Osteoblast (primary cell): ENCODE measurements around the gene FBXO17. TPM values are rescaled to one million over a fixed set of nuclear protein-coding genes. Genes with fewer than 3 reads are reported as not detected.
A peak's percentile ranks its signal among the peaks of the same experiment; 100 is the strongest.

Source experiments
- DNase-seq: peaks from one replicate; pipeline ENCODE4 v3.0.0; 2011; ENCODE audit warnings: low spot score, mixed read lengths; ENCODE audit not compliant: insufficient read length; ENCODE audit errors: missing footprints
- H2AFZ ChIP-seq: 2 replicates; pipeline ENCODE4 v1.6.0; 2011; ENCODE audit warnings: mild to moderate bottlenecking, low read length
- H3K27ac ChIP-seq: 2 replicates; pipeline ENCODE4 v1.5.1; 2011; ENCODE audit warnings: mild to moderate bottlenecking, low read depth, low read length, moderate library complexity
- H3K27me3 ChIP-seq: 2 replicates; pipeline ENCODE4 v1.6.0; 2012; ENCODE audit warnings: mild to moderate bottlenecking, control low read depth, inconsistent platforms, low read length, moderate library complexity; ENCODE audit not compliant: insufficient read depth
- H3K36me3 ChIP-seq: 2 replicates; pipeline ENCODE4 v1.5.1; 2011; ENCODE audit warnings: mild to moderate bottlenecking, low read length, control low read depth, moderate library complexity; ENCODE audit not compliant: insufficient read depth
- H3K4me1 ChIP-seq: 2 replicates; pipeline ENCODE4 v1.5.1; 2011; ENCODE audit warnings: mild to moderate bottlenecking, low read length, control low read depth, moderate library complexity; ENCODE audit not compliant: insufficient read depth
- H3K4me2 ChIP-seq: 2 replicates; pipeline ENCODE4 v1.6.0; 2011; ENCODE audit warnings: mild to moderate bottlenecking, low read length; ENCODE audit not compliant: insufficient read depth
- H3K4me3 ChIP-seq: fragments of 200-600 bp; sonication (generic); 3 replicates; pipeline ENCODE4 v1.5.1; 2012; ENCODE audit warnings: mild to moderate bottlenecking, low read length, inconsistent platforms; ENCODE audit not compliant: insufficient read depth
- H3K79me2 ChIP-seq: 2 replicates; pipeline ENCODE4 v1.6.0; 2012; ENCODE audit warnings: mild to moderate bottlenecking, low read length, control low read depth, inconsistent platforms; ENCODE audit not compliant: insufficient read depth
- H3K9me3 ChIP-seq: 2 replicates; pipeline ENCODE4 v1.5.1; 2011; ENCODE audit warnings: low read depth, low read length, control low read depth
- H4K20me1 ChIP-seq: 2 replicates; pipeline ENCODE4 v1.6.0; 2012; ENCODE audit warnings: mild to moderate bottlenecking, low read length, control low read depth; ENCODE audit not compliant: insufficient read depth
- CTCF ChIP-seq: IDR thresholded peaks from 2 replicates; pipeline ENCODE4 v1.5.1; 2011; ENCODE audit warnings: mild to moderate bottlenecking, low read depth, low read length, moderate library complexity; ENCODE audit errors: extremely low read depth
- total RNA-seq: library from RNA; depleted of rRNA; stranded (reverse); fragments of >200 nt; gene quantifications from 2 replicates; pipeline ENCODE4 v1.2.3, GENCODE V29; 2012

FBXO17 gene
- 40.9 and 42.7 TPM in 2 replicates for total RNA-seq

- Histone ChIP-seq H3K79me2 (peaks cover 26% of the 10 kb centered on the region), H3K4me1 (peaks cover 19% of the 10 kb centered on the region), H3K27ac (peak within 1 kb of the TSS; percentile 78), H3K9me3 (no peaks in the 10 kb centered on the region), H4K20me1 (no peaks in the 10 kb centered on the region), H2AFZ (peak within 1 kb of the TSS; percentile 86), H3K27me3 (no peaks in the 10 kb centered on the region), H3K36me3 (peaks cover 3% of the 10 kb centered on the region), H3K4me3 (peak within 1 kb of the TSS; percentile 81), H3K4me2 (peak within 1 kb of the TSS; percentile 95)
- no peak for TF ChIP-seq CTCF
- DNase-seq = peak; percentile 87
These were observed at the start of gene FBXO17 for GRCh38 chr19:38975214-38975860. Gene FBXO17 (minus strand): TSS chr19:38975742. CDS start chr19:38950319, 25,423 bp downstream.

GRCh38 chr19:39024875-39025641, 49.5 kb upstream of the FBXO17 start:
- Histone ChIP-seq H2AFZ (no peak overlapping the region), H4K20me1 (no peaks in the 10 kb centered on the region), H3K27ac (no peak overlapping the region), H3K36me3 (no peaks in the 10 kb centered on the region), H3K9me3 (no peaks in the 10 kb centered on the region), H3K4me2 (no peak overlapping the region), H3K4me1 (no peaks in the 10 kb centered on the region), H3K27me3 (no peaks in the 10 kb centered on the region), H3K79me2 (no peaks in the 10 kb centered on the region), H3K4me3 (no peak overlapping the region)
- DNase-seq = peak; percentile 6
- no peak for TF ChIP-seq CTCF

GRCh38 chr19:39021063-39021462, 45.5 kb upstream of the FBXO17 start:
- no peaks in the 10 kb centered on the region for H4K20me1 ChIP-seq
- no peak overlapping the region for H3K4me3 ChIP-seq
- no peaks in the 10 kb centered on the region for H3K27me3 ChIP-seq

More at GRCh38 chr19:39021063-39021462, 45.5 kb upstream of the FBXO17 start:
- H3K36me3 ChIP-seq = no peaks in the 10 kb centered on the region
- no peak overlapping the region for H3K27ac ChIP-seq
- H2AFZ ChIP-seq = no peak overlapping the region
- no peak for DNase-seq
- no peaks in the 10 kb centered on the region for H3K4me1 ChIP-seq
- H3K79me2 ChIP-seq = no peaks in the 10 kb centered on the region
- TF ChIP-seq CTCF = no peak
- H3K4me2 ChIP-seq = no peak overlapping the region
- no peaks in the 10 kb centered on the region for H3K9me3 ChIP-seq
